Activated CD8-positive, alpha-beta memory T cell treated with anti-CD3 and anti-CD28 coated beads for 48 hours (primary cell): ENCODE results near the gene ST3GAL3.

Experiments
- DNase-seq, 3 experiments: peaks; one replicate each; pipeline ENCODE4 v3.0.0-alpha.2; 2020; ENCODE audit warnings: low read depth in 2 of 3, low spot score in 2 of 3

Gene ST3GAL3

GRCh38 chr1:43873851-43874250 lies 166.5 kb downstream of the ST3GAL3 start:
- DNase-seq = no peak

GRCh38 chr1:43874716-43875115 lies 167.4 kb downstream of the ST3GAL3 start:
- no peak for DNase-seq

GRCh38 chr1:43875331-43875730 lies 168.0 kb downstream of the ST3GAL3 start:
- no peak for DNase-seq

GRCh38 chr1:43877101-43877500 lies 169.8 kb downstream of the ST3GAL3 start:
- DNase-seq = no peak

- DNase-seq = no peak
These were observed 171.1 kb downstream of the ST3GAL3 start for GRCh38 chr1:43878440-43878839.

GRCh38 chr1:43878854-43879253 lies 171.5 kb downstream of the ST3GAL3 start:
- DNase-seq = no peak

GRCh38 chr1:43879414-43879813 lies 172.1 kb downstream of the ST3GAL3 start:
- no peak for DNase-seq

- DNase-seq = no peak
These were observed 172.7 kb downstream of the ST3GAL3 start for GRCh38 chr1:43879996-43880395.

GRCh38 chr1:43880604-43881003 lies 173.3 kb downstream of the ST3GAL3 start:
- no peak for DNase-seq

GRCh38 chr1:43881415-43881814 lies 174.1 kb downstream of the ST3GAL3 start:
- no peak for DNase-seq

GRCh38 chr1:43882763-43883162 lies 175.4 kb downstream of the ST3GAL3 start:
- DNase-seq = no peak

- DNase-seq = no peak
These were observed 176.0 kb downstream of the ST3GAL3 start for GRCh38 chr1:43883321-43883720.

- DNase-seq = no peak
These were observed 178.0 kb downstream of the ST3GAL3 start for GRCh38 chr1:43885279-43885801.

GRCh38 chr1:43887748-43888147 lies 180.4 kb downstream of the ST3GAL3 start:
- DNase-seq = no peak

- no peak for DNase-seq
These were observed 183.5 kb downstream of the ST3GAL3 start for GRCh38 chr1:43890815-43891214.

- DNase-seq = no peak
These were observed 185.7 kb downstream of the ST3GAL3 start for GRCh38 chr1:43893006-43893405.

- no peak for DNase-seq
These were observed 191.6 kb downstream of the ST3GAL3 start for GRCh38 chr1:43898981-43899380.

GRCh38 chr1:43900386-43900785 lies 193.1 kb downstream of the ST3GAL3 start:
- no peak for DNase-seq

GRCh38 chr1:43901196-43901961 lies 194.0 kb downstream of the ST3GAL3 start:
- no peak for DNase-seq

- DNase-seq = no peak
These were observed 194.9 kb downstream of the ST3GAL3 start for GRCh38 chr1:43902058-43902831.

- DNase-seq = no peak
These were observed 197.6 kb downstream of the ST3GAL3 start for GRCh38 chr1:43904660-43905551.
